H1 (cell line): Measurements from ENCODE around the gene SEC63.

Source experiments
- CEBPB ChIP-seq: IDR thresholded peaks from 2 replicates; pipeline ENCODE4 v1.6.1; 2012; ENCODE audit warnings: low read depth, low read length
- JUND ChIP-seq: IDR thresholded peaks from 2 replicates; pipeline ENCODE4 v1.6.1; 2011; ENCODE audit warnings: mild to moderate bottlenecking, improper control_type of control experiment, low read length
- RNF2 ChIP-seq: fragments of 200-900, 300-1000 bp; sonication (generic); IDR thresholded peaks from 2 replicates; pipeline ENCODE4 v1.7.1; 2016; ENCODE audit warnings: borderline replicate concordance, low read depth, mild to moderate bottlenecking, antibody characterized with exemption, low read length; ENCODE audit not compliant: poor library complexity, severe bottlenecking; ENCODE audit errors: missing control alignments
- TAF7 ChIP-seq: optimal IDR thresholded peaks from 2 replicates; pipeline ENCODE3; 2011; ENCODE audit warnings: low read depth, mild to moderate bottlenecking, inconsistent platforms, low read length, moderate library complexity, borderline replicate concordance
- TF ChIP-seq, protein P1 (sequence below): IDR thresholded peaks from 2 replicates; pipeline ENCODE4 v1.6.1; 2011; ENCODE audit warnings: low read depth, mild to moderate bottlenecking, low read length; ENCODE audit not compliant: insufficient read depth
- TF ChIP-seq, protein P2 (sequence below), 3 experiments: IDR thresholded peaks; 1 replicate in 2 of 3; 2 replicates in 1 of 3; pipeline versions ENCODE4 v1.5.1 to v1.6.1; 2011; ENCODE audit warnings: low read length in 3 of 3, mild to moderate bottlenecking in 3 of 3, inconsistent platforms in 2 of 3, low read depth in 1 of 3, moderate library complexity in 1 of 3; ENCODE audit not compliant: insufficient read depth in 1 of 3; ENCODE audit errors: control extremely low read depth in 1 of 3
- TF ChIP-seq, protein P3 (sequence below): IDR thresholded peaks from 2 replicates; pipeline ENCODE4 v1.6.1; 2011; ENCODE audit warnings: low read length, improper control_type of control experiment

DNA sequence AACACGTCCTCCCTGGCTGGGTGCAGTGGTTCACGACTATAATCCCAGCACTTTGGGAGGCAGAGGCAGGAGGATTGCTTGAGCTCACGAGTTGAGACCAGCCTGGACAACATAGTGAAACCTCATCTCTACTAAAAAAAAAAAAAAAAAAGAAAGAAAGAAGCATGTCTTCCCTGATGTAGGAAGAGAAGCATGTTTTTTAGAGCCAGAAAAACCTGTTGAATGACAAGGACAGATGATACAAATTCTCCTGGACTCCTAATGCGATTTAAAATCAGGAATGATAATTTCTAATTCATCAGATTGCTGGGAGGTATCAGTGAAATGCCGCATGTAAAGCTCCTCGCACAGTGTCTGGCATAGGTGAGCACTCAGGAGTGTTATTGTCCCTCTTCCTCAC is 23.7 kb upstream of the SEC63 start:
- TF ChIP-seq RNF2 (no peak), JUND (no peak), CEBPB (no peak), TAF7 (no peak)
- TF ChIP-seq, protein P1, sequence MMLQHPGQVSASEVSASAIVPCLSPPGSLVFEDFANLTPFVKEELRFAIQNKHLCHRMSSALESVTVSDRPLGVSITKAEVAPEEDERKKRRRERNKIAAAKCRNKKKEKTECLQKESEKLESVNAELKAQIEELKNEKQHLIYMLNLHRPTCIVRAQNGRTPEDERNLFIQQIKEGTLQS, result no peak
- TF ChIP-seq, protein P2, sequence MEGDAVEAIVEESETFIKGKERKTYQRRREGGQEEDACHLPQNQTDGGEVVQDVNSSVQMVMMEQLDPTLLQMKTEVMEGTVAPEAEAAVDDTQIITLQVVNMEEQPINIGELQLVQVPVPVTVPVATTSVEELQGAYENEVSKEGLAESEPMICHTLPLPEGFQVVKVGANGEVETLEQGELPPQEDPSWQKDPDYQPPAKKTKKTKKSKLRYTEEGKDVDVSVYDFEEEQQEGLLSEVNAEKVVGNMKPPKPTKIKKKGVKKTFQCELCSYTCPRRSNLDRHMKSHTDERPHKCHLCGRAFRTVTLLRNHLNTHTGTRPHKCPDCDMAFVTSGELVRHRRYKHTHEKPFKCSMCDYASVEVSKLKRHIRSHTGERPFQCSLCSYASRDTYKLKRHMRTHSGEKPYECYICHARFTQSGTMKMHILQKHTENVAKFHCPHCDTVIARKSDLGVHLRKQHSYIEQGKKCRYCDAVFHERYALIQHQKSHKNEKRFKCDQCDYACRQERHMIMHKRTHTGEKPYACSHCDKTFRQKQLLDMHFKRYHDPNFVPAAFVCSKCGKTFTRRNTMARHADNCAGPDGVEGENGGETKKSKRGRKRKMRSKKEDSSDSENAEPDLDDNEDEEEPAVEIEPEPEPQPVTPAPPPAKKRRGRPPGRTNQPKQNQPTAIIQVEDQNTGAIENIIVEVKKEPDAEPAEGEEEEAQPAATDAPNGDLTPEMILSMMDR (IDR thresholded peaks at IDR 0.05; ENCODE audit: control extremely low read depth in 1 of 3, insufficient read depth in 1 of 3, low read depth in 1 of 3, low read length in 3 of 3), result no peak
- TF ChIP-seq, protein P3, sequence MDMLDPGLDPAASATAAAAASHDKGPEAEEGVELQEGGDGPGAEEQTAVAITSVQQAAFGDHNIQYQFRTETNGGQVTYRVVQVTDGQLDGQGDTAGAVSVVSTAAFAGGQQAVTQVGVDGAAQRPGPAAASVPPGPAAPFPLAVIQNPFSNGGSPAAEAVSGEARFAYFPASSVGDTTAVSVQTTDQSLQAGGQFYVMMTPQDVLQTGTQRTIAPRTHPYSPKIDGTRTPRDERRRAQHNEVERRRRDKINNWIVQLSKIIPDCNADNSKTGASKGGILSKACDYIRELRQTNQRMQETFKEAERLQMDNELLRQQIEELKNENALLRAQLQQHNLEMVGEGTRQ, result no peak
